ENCODE results near the gene ANKS3. TPM values are rescaled to one million over a fixed set of nuclear protein-coding genes. Genes with fewer than 3 reads are reported as not detected.
A peak's percentile ranks its signal among the peaks of the same experiment; 100 is the strongest.

The ANKS3 gene
- total RNA-seq, 4 donors from 2014 or later, result 10.4 to 28.8 (median 17.4) TPM

GRCh38 chr16:4682084-4682591, 51.9 kb downstream of the ANKS3 start:
- WGBS, 2 donors, result 84 to 89% methylated on average over 9 to 17 of the region's 26 CpGs
- no peak overlapping the region for H3K4me3 ChIP-seq (ENCODE audit: low read depth, poor library complexity, severe bottlenecking)

GRCh38 chr16:4681471-4682083, 52.5 kb downstream of the ANKS3 start:
- DNase-seq (ENCODE audit: low spot score in 2 of 2), result no peak
- no peak overlapping the region for H3K4me3 ChIP-seq (ENCODE audit: low read depth, poor library complexity, severe bottlenecking)
- intact Hi-C loops (cut with DNase I; ENCODE audit: low total_unique reads), result no loop called here
- TF ChIP-seq CTCF (IDR thresholded peaks at IDR 0.05) (no peak), POLR2A (IDR thresholded peaks at IDR 0.05) (no peak)
- 83 to 91% methylated on average over 39 of the region's 39 CpGs for WGBS, 2 donors

More at GRCh38 chr16:4682084-4682591, 51.9 kb downstream of the ANKS3 start:
- intact Hi-C loops (cut with DNase I; ENCODE audit: low total_unique reads), result no loop called here
- no peak for DNase-seq (ENCODE audit: low spot score in 2 of 2)
- TF ChIP-seq CTCF (IDR thresholded peaks at IDR 0.05), result no peak
- no peak for TF ChIP-seq POLR2A (IDR thresholded peaks at IDR 0.05)

GRCh38 chr16:4680673-4681470, 53.2 kb downstream of the ANKS3 start:
- TF ChIP-seq POLR2A (IDR thresholded peaks at IDR 0.05), result no peak
- no peak for TF ChIP-seq CTCF (IDR thresholded peaks at IDR 0.05)
- WGBS, 2 donors, result 65 to 78% methylated on average over 26 of the region's 26 CpGs
- no peak overlapping the region for H3K4me3 ChIP-seq (ENCODE audit: low read depth, poor library complexity, severe bottlenecking)
- no peak for DNase-seq (ENCODE audit: low spot score in 2 of 2)
- intact Hi-C loops (cut with DNase I; ENCODE audit: low total_unique reads), result no loop called here

- intact Hi-C loops (cut with DNase I; ENCODE audit: low total_unique reads), result no loop called here
- 48 to 64% methylated on average over 46 to 47 of the region's 47 CpGs for WGBS, 2 donors
- DNase-seq (ENCODE audit: low spot score in 2 of 2), result peak in 1 of 2 donors; percentile 58
- TF ChIP-seq POLR2A (IDR thresholded peaks at IDR 0.05) (no peak), CTCF (IDR thresholded peaks at IDR 0.05) (no peak)
- H3K4me3 ChIP-seq (ENCODE audit: low read depth, poor library complexity, severe bottlenecking), result no peak overlapping the region
These were observed 54.0 kb downstream of the ANKS3 start for GRCh38 chr16:4679850-4680636.

- no peak for TF ChIP-seq POLR2A (IDR thresholded peaks at IDR 0.05)
- TF ChIP-seq CTCF (IDR thresholded peaks at IDR 0.05), result no peak
- H3K4me3 ChIP-seq (ENCODE audit: low read depth, poor library complexity, severe bottlenecking), result no peak overlapping the region
- WGBS, 2 donors, result 74 to 75% methylated on average over 15 to 20 of the region's 20 CpGs
- intact Hi-C loops (cut with DNase I; ENCODE audit: low total_unique reads), result no loop called here
- DNase-seq (ENCODE audit: low spot score in 2 of 2), result no peak
These were observed 54.8 kb downstream of the ANKS3 start for GRCh38 chr16:4679156-4679849.
